Measurements from ENCODE around the gene SLC23A2.
"Not testable (repeated sequence)": the region's sequence is repeated elsewhere in the genome, so short reads cannot be mapped to it uniquely, and the experiment has no call there.

SLC23A2 gene

DNA sequence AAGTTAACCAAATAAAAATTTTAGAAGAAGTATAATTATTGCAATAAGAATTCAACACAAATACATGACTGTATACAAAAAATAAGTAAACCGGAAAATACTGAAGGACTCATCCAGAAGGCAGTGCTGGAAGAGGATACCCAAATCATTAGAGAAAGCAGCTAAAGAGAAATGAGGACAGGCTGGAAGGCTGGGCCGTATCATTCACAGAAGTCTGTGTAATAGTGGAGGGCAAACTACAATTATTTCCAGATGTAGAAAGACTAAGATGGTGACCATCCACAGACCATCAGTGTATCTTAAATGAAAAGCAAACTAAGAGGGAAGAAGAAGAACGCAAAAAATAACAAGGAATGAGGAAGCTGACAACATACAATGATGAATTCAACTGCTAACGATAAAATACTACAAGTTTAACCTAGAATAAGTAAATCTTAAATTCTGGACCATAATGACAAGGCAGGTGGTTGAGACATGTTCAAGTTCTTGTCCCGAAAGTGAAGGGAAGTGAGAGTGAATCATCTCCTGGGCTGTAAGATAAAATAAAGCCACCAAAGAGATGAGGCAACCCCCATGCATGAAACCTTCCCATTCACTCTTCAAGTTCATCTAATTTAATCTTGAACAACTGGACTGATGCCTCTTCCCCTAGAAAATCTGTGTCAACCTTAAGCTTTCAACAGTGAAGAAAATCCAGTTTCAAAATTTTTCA, 71.5 kb downstream of the SLC23A2 start:
- FAIRE-seq (no peak), DNase-seq (ENCODE audit: insufficient read length, low spot score) (no peak)
- TF ChIP-seq CTCF (IDR thresholded peaks at IDR 0.05; ENCODE audit: insufficient read depth, missing control alignments) = no peak

DNA sequence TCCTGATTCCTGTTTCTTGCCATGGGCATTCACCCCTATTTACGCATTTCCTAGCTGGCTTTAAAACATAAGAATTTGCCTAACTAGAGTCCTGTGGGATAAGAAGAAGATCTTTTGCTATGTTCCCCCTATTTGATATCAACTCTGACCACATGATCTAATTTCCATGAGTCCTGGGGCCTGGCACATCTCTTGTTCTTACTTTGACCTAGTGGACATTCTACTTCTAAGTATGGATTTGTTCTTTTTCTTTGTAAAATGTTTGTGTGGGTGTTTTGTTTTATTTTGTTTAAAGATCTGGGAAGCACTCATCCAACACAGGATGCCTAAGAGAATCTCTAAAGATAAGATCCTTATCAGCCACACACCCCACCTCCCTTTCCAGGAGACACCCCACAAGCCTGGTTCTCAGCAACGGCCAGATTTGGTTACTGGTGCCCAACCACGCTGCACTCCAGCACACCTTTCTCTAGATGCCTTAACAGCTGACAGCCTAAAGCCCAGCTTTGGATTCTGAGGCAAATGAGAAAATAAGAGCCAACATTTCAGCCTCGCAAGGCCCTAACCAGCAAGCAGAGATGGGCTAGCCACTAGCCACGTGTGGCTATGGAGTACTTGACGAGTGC, 74.7 kb downstream of the SLC23A2 start:
- FAIRE-seq (no peak), DNase-seq (ENCODE audit: insufficient read length, low spot score) (no peak)
- TF ChIP-seq CTCF (IDR thresholded peaks at IDR 0.05; ENCODE audit: insufficient read depth, missing control alignments) = no peak

- DNase-seq (ENCODE audit: insufficient read length, low spot score) (no peak), FAIRE-seq (no peak)
- no peak for TF ChIP-seq CTCF (IDR thresholded peaks at IDR 0.05; ENCODE audit: insufficient read depth, missing control alignments)
Observed at GRCh38 chr20:4925842-4926530, 75.3 kb downstream of the SLC23A2 start.

DNA sequence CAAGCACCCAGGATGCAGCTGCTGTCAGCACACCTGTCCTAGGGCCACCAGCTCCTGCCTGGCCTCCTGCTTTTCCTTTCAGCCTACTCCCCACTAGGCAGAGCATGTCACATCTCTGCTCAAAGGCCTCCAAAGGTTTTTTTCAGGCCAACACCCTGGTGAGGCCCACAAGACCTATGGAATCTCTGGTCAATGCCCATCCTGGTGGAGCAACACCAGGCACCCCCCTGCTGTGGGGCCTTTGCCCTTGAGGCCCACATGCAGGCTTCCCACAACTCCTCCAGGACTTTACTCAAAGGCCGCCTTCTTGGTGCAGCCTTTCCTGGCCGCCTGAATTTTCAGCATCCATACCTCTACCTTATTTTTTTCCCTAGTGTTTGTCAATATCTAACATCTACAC, 76.9 kb downstream of the SLC23A2 start:
- FAIRE-seq (no peak), DNase-seq (ENCODE audit: insufficient read length, low spot score) (no peak)
- TF ChIP-seq CTCF (IDR thresholded peaks at IDR 0.05; ENCODE audit: insufficient read depth, missing control alignments) = no peak

- no peak for DNase-seq (ENCODE audit: insufficient read length, low spot score)
- FAIRE-seq = no peak
- no peak for TF ChIP-seq CTCF (IDR thresholded peaks at IDR 0.05; ENCODE audit: insufficient read depth, missing control alignments)
Observed at GRCh38 chr20:4924032-4924431, 77.3 kb downstream of the SLC23A2 start.

DNA sequence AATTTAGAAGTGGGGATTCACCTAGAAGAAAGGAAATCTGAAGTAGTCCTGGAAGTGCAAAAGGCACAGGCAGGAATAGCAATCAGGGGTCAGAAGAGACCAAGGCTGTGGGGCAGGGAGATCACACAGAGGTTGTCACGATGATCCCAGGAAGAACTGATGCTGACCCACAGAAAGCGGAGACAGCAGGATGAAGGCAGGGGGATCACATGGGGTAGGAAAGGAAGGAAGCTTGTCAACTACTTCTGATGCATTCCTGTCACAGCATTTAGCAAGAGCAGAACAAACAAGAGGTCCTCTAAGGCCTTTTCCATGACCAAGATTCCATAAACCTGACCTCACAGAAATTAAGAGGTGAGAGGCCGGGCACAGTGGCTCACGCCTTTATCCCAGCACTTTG, 79.1 kb downstream of the SLC23A2 start:
- FAIRE-seq = no peak
- no peak for TF ChIP-seq CTCF (IDR thresholded peaks at IDR 0.05; ENCODE audit: insufficient read depth, missing control alignments)
- no peak for DNase-seq (ENCODE audit: insufficient read length, low spot score)

GRCh38 chr20:4921271-4921670, 80.0 kb downstream of the SLC23A2 start:
- not testable (repeated sequence) for FAIRE-seq; DNase-seq (ENCODE audit: insufficient read length, low spot score)
